Upper lobe of right lung (tissue), 1 donor: ENCODE data around the gene NFAT5. TPM values are rescaled to one million over a fixed set of nuclear protein-coding genes. Genes with fewer than 3 reads are reported as not detected.

Experiments used
- ATAC-seq: fragments of 200-7000 bp; cut with Tn5 transposase; one replicate; pipeline ENCODE4 v1.9.1; 2020; ENCODE audit warnings: mild to moderate bottlenecking, moderate library complexity
- DNase-seq: peaks from one replicate; pipeline ENCODE4 v3.0.0-alpha.2; 2020
- H3K27ac ChIP-seq: fragments of 200-600 bp; one replicate; pipeline ENCODE4 v1.8.0; 2022
- H3K27me3 ChIP-seq: fragments of 200-600 bp; one replicate; pipeline ENCODE4 v1.8.0; 2022; ENCODE audit warnings: mild to moderate bottlenecking
- H3K36me3 ChIP-seq: fragments of 200-600 bp; one replicate; pipeline ENCODE4 v1.8.0; 2022
- H3K4me1 ChIP-seq: fragments of 200-600 bp; one replicate; pipeline ENCODE4 v1.8.0; 2022
- H3K4me3 ChIP-seq: fragments of 200-600 bp; one replicate; pipeline ENCODE4 v1.8.0; 2022; ENCODE audit warnings: mild to moderate bottlenecking
- H3K9me3 ChIP-seq: fragments of 200-600 bp; one replicate; pipeline ENCODE4 v1.8.0; 2022
- intact Hi-C: fragments of 100-400 bp; cut with DNase I; formaldehyde crosslinking; loops from one replicate; pipeline ENCODE4 v1.11.0; 2022
- total RNA-seq: library from RNA; stranded (reverse); fragmentation: NEBNext Ultra II Directional; extraction: Animal tissue kit (Norgen Biotek cat#: 25700); gene quantifications from one replicate; pipeline ENCODE4 v1.2.1, GENCODE V29; 2021
- TF ChIP-seq, protein P1 (sequence below): fragments of 200-600 bp; IDR thresholded peaks from one replicate; pipeline ENCODE4 v1.8.0; 2022; ENCODE audit warnings: antibody characterized with exemption
- donor health status: DM: no; HTN: yes; CAD: no; lungs with severe emphysema.

The NFAT5 gene
- total RNA-seq, 1 donor from 2014 or later, result 62.3 TPM

DNA sequence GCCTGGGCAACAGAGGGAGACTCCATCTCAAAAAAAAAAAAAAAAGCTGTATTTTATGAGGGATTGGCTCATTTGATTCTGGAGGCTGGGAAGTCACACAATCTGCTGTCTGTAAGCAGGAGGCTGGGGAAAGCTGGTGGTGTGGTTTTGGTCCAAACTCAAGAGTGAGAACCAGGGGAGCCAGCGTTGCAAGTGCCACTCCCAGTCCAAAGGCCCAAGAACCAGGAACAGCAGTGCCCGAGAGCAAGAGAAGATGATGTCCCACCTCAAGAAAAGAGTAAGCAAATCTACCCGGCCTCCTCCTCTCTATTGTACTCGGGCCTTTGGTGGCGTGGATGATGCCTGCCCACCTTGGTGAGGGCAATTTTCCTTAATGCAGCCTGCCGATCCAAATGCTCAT, 166.3 kb downstream of the NFAT5 start:
- Histone ChIP-seq H3K36me3 (no peaks in the 10 kb centered on the region), H3K27me3 (no peaks in the 10 kb centered on the region), H3K9me3 (no peaks in the 10 kb centered on the region), H3K4me3 (no peak overlapping the region), H3K27ac (no peak overlapping the region), H3K4me1 (peaks cover 9% of the 10 kb centered on the region)
- DNase-seq (no peak), ATAC-seq (no peak)
- intact Hi-C loops, result no loop called here
- TF ChIP-seq, protein P1, sequence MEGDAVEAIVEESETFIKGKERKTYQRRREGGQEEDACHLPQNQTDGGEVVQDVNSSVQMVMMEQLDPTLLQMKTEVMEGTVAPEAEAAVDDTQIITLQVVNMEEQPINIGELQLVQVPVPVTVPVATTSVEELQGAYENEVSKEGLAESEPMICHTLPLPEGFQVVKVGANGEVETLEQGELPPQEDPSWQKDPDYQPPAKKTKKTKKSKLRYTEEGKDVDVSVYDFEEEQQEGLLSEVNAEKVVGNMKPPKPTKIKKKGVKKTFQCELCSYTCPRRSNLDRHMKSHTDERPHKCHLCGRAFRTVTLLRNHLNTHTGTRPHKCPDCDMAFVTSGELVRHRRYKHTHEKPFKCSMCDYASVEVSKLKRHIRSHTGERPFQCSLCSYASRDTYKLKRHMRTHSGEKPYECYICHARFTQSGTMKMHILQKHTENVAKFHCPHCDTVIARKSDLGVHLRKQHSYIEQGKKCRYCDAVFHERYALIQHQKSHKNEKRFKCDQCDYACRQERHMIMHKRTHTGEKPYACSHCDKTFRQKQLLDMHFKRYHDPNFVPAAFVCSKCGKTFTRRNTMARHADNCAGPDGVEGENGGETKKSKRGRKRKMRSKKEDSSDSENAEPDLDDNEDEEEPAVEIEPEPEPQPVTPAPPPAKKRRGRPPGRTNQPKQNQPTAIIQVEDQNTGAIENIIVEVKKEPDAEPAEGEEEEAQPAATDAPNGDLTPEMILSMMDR, result no peak

DNA sequence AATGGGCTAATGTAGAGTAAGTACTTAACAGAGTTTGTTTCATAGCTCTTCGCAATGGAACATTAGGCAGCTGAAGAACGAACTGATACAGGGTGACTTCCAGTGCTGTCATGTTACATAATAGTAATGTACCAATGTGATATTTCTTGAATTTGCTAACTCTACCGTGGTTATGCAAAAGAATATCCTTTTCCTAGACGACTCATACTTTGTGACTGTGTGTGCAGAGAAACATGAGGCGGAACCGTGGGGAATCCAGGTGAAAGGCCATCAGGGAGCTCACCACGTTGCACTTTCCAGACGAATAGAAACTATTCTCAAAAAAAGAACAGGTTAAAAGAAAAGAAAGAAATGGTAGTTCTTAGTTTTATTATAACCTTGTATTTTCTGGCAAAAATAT, 175.8 kb downstream of the NFAT5 start:
- intact Hi-C loops, result no loop called here
- peak; percentile 18 for ATAC-seq

DNA sequence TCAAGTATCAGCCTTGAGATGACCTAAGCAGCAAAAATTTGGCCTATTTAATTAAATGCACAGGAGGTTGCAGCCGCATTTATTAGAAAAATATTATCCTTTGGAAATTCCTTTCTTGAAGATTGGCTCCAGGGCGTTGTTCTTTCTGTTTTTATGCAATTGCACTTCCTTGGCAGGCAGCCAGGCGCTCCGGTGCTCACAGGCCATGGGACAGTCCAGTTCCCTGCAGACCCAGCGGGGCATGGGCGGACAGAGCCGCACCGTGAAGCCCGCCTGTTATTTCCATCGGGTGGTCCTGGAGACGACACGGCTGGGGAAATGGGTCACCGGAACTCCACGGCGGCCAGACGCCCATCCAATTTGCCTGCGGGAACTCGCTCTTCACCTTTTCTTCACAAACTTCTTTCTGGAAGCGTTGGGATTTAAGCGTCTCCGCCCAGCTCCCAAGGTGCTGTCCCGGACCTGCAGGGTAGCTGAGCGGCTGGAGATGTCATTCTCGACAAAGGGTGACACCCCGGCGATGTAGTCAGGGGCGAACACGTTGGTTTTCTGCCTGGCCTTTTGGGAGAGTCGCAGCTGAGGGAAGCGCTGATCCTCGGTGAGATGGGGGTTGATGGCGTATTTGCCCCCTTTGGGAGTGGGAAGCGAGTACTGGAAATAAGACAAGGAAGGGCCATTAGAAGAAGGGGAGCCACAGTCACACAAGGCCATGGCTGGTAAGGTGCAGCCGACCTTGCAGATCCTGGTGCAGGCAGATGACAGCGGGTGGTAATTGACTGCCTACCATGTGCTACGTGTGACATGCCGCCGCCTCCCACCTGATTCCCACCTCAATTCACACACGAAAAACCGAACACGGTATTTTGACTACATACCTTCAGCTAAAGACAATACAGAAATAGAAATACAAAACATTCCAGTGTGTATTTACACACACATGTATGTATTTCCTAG, 176.5 kb downstream of the NFAT5 start:
- Histone ChIP-seq H3K27ac (no peak overlapping the region), H3K4me3 (no peak overlapping the region)
- intact Hi-C loops, result no loop called here

More for the DNA sequence above, 175.8 kb downstream of the NFAT5 start:
- no peaks in the 10 kb centered on the region for H3K27me3 ChIP-seq
- H3K4me1 ChIP-seq, result peaks cover 5% of the 10 kb centered on the region
- H3K4me3 ChIP-seq, result no peak overlapping the region
- DNase-seq, result no peak
- no peaks in the 10 kb centered on the region for H3K9me3 ChIP-seq
- H3K27ac ChIP-seq, result no peak overlapping the region
- H3K36me3 ChIP-seq, result peaks cover 63% of the 10 kb centered on the region
- TF ChIP-seq, protein P1, result no peak

DNA sequence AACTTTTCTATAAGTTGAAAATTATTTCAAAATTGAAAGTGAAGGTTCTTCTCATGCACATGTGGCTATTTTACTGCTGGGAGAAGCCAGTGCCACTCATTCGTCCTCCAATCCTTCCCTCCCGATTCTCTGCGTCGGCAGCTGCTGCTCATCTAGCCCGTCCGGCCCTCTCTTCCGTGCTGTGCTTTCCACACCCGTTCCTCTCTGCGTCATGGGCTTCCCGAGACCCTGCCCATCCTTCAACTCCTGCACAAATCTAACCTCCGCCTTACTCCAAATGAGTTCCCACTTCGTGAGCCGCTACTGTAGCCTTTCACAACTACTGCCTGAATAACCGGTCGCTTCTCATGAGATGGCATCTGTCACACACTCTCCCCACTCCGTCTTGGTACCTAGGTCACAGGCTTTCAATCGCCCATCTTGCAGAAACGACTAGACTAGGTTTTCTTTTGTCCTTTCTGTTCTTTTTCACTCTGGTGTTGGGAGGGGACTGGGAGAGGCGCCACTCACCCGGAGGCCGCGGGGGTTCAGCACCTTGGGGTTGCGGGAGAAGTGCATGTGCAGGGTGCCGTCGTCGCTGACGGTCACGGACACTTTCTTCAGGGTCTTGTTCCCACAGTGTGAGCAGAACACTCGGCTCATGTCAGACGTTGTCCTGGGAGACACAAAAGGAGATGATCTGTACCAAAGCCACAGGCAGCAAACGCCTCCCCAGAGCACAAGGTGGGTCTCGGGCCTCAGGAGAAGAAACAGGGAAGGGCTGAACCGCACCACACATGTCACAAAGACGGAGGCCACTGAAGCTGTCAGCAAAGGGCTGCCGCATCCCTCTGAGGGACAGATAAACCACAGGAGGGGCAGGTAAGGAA, 178.8 kb downstream of the NFAT5 start:
- peaks cover 93% of the 10 kb centered on the region for H3K36me3 ChIP-seq
- TF ChIP-seq, protein P1, result no peak
- H3K27me3 ChIP-seq, result no peaks in the 10 kb centered on the region
- H3K27ac ChIP-seq, result no peak overlapping the region
- H3K9me3 ChIP-seq, result no peaks in the 10 kb centered on the region
- DNase-seq (no peak), ATAC-seq (no peak)
- intact Hi-C loops, result no loop called here
- peaks cover 5% of the 10 kb centered on the region for H3K4me1 ChIP-seq
- no peak overlapping the region for H3K4me3 ChIP-seq

More for the DNA sequence above, 176.5 kb downstream of the NFAT5 start:
- TF ChIP-seq, protein P1, result no peak
- Histone ChIP-seq H3K27me3 (no peaks in the 10 kb centered on the region), H3K36me3 (peaks cover 69% of the 10 kb centered on the region), H3K4me1 (peaks cover 5% of the 10 kb centered on the region), H3K9me3 (no peaks in the 10 kb centered on the region)
- DNase-seq, result peak; percentile 83
- peak; percentile 39 for ATAC-seq

DNA sequence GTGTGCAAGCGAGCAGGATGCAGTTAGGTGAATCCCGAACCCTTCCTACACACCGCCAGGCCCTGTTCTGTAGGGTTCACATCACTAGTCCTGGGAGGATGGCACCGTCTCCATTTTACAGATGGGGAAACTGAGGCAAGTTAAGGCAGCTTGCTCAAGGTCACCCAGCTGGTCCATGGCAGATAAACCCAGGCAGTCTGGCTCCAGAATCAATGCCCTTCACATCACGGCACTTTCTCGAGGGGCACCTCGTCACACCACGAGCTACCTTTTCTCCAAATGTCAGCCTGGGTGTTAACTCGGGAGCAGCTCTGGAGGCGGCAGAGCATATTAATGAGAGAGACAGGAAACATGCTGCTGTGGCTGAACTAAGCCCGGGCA, 179.5 kb downstream of the NFAT5 start:
- ATAC-seq, result no peak
- DNase-seq, result no peak
- Histone ChIP-seq H3K4me3 (no peak overlapping the region), H3K9me3 (no peaks in the 10 kb centered on the region), H3K4me1 (peaks cover 5% of the 10 kb centered on the region), H3K36me3 (peaks cover 93% of the 10 kb centered on the region), H3K27ac (no peak overlapping the region), H3K27me3 (no peaks in the 10 kb centered on the region)
- intact Hi-C loops, result no loop called here
- TF ChIP-seq, protein P1, result no peak
